IPS-NIHi11 (cell line): ENCODE results near the gene GUCY2D.

Source experiments
- DNase-seq: peaks from one replicate; pipeline ENCODE4 v3.0.0; 2012; ENCODE audit warnings: mixed read lengths, low spot score

GUCY2D gene

GRCh38 chr17:8064561-8065019 lies 62.2 kb downstream of the GUCY2D start:
- no peak for DNase-seq

- DNase-seq: no peak
These were observed 64.7 kb downstream of the GUCY2D start for GRCh38 chr17:8066841-8067775.

GRCh38 chr17:8067806-8068205 lies 65.4 kb downstream of the GUCY2D start:
- DNase-seq: no peak

- no peak for DNase-seq
These were observed 66.5 kb downstream of the GUCY2D start for GRCh38 chr17:8068736-8069586.

GRCh38 chr17:8069587-8069860 lies 67.1 kb downstream of the GUCY2D start:
- DNase-seq: no peak
